ENCODE measurements around the gene MEX3D. TPM values are rescaled to one million over a fixed set of nuclear protein-coding genes. Genes with fewer than 3 reads are reported as not detected.

Gene MEX3D
- total and polyA plus RNA-seq, 2 experiments from 2014 or later, result 4.5 to 49.7 TPM

DNA sequence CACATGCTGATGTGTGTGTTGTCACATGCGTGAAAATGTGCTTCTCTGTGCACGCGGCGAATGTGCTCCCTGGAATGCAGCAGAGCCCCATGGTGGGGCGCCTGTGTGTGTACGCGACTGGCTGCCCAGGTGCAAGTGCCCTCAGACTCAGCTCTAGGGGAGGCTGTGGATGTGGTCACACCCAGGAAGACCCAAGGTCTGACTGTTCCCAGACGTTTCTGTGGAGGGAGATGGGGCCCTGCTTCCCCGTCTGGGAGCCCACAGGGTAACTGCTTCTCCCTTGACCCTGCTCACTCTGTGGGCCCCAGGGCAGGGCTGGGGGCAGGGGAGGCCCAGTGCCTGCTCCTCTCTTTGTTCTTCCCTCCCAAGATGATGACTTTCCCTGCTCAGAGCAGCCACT is 45.0 kb upstream of the MEX3D start:
- Histone ChIP-seq H3K9me3 (ENCODE audit: low read depth) (no peaks in the 10 kb centered on the region), H3K27me3 (no peaks in the 10 kb centered on the region), H3K4me3 (no peak overlapping the region), H3K27ac (peak overlapping the region; percentile 74), H3K36me3 (peaks cover 29% of the 10 kb centered on the region), H3K4me1 (ENCODE audit: low read depth) (no peaks in the 10 kb centered on the region)
- no peak for TF ChIP-seq CTCF (IDR thresholded peaks at IDR 0.05; ENCODE audit: low read depth, low read length)
- peak in 1 of 2 donors; percentile 40 for DNase-seq (ENCODE audit: low read depth in 1 of 2, low spot score in 1 of 2)

DNA sequence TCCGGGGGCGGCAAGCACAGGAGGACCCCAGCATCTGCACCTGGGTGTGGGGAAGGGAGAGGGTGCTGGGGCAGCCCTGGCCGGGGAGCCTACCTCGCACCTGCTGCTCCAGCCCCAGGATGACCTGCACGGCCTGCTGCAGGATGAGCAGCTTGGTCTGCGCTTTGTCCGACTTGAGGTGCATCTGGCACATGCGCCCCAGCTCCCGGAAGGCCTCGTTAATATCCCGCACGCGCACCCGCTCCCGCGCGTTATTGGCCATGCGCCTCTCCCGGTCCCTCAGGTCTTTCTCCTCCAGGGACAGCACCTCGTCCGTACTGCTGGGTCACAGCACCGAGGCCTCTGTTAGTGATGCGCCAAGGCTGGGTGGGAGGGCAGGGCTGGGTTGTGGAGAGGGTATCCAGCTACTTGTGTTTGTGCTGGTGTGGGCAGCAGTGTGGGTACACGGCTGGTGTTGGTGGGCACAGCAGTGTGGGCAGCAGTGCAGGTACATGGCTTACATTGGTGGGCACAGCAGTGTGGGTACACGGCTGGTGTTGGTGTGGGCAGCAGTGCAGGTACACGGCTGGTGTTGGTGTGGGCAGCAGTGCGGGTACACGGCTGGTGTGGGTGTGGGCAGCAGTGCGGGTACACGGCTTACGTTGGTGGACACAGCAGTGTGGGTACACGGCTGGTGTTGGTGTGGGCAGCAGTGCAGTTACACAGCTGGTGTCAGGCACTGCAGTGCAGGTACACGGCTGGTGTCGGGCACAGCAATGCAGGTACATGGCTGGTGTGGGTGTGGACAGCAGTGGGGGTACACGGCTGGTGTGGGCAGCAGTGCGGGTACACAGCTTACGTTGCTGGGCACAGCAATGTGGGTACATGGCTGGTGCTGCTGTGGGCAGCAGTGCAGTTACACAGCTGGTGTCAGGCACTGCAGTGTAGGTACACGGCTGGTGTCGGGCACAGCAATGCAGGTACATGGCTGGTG is 44.3 kb upstream of the MEX3D start:
- no peak for DNase-seq (ENCODE audit: low read depth in 1 of 2, low spot score in 1 of 2)
- Histone ChIP-seq H3K4me3 (no peak overlapping the region), H3K36me3 (peaks cover 29% of the 10 kb centered on the region), H3K27ac (peak overlapping the region; percentile 74), H3K9me3 (ENCODE audit: low read depth) (no peaks in the 10 kb centered on the region), H3K4me1 (ENCODE audit: low read depth) (no peaks in the 10 kb centered on the region), H3K27me3 (no peaks in the 10 kb centered on the region)
- no peak for TF ChIP-seq CTCF (IDR thresholded peaks at IDR 0.05; ENCODE audit: low read depth, low read length)

DNA sequence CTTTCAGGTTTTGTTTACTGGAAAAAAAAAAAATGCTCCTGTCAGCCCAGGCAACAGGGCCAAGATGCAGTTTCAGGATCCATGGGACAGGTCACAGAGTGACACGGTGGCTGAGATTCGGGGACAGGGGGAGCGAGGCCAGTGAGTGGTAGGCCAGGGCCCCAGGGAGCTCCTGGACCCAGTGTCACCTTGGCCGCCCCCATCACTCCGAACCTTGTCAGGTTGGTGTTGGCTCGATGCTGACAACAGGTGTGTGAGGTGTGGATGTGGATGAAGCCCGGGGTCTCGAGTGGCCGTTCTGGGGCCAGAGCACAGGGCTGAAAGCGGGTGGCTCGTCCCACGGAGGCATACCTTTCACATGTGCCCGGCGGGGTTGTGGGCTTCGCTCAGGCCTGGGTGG is 43.2 kb upstream of the MEX3D start:
- no peak for DNase-seq (ENCODE audit: low read depth in 1 of 2, low spot score in 1 of 2)
- no peaks in the 10 kb centered on the region for H3K27me3 ChIP-seq
- peaks cover 29% of the 10 kb centered on the region for H3K36me3 ChIP-seq
- no peak overlapping the region for H3K4me3 ChIP-seq
- TF ChIP-seq CTCF (IDR thresholded peaks at IDR 0.05; ENCODE audit: low read depth, low read length), result no peak
- H3K27ac ChIP-seq, result no peak overlapping the region
- H3K9me3 ChIP-seq (ENCODE audit: low read depth), result no peaks in the 10 kb centered on the region
- H3K4me1 ChIP-seq (ENCODE audit: low read depth), result no peaks in the 10 kb centered on the region

DNA sequence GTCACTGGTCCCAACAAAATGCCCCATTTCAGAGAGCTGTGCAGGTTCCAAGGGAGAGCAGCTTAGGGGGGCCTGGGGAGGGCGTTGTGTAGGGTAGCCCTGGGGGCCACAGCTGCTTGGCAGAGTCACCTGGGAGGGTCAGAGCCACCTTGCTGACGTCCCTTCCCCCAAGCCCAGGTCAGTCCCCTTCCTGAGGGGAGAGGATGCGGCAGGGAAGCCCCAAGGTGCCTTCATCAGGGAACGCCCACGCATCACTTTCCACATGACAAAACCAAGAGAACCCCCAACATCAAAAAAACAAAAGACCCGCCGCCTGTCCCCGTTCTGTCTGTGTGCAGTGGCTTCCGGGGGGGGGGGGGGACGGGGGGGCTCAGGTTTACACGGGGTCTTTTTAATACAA is 42.5 kb upstream of the MEX3D start:
- no peak overlapping the region for H3K4me3 ChIP-seq
- TF ChIP-seq CTCF (IDR thresholded peaks at IDR 0.05; ENCODE audit: low read depth, low read length), result no peak
- no peak overlapping the region for H3K27ac ChIP-seq
- DNase-seq (ENCODE audit: low read depth in 1 of 2, low spot score in 1 of 2), result no peak
- peaks cover 25% of the 10 kb centered on the region for H3K36me3 ChIP-seq
- no peaks in the 10 kb centered on the region for H3K9me3 ChIP-seq (ENCODE audit: low read depth)
- H3K4me1 ChIP-seq (ENCODE audit: low read depth), result no peaks in the 10 kb centered on the region
- H3K27me3 ChIP-seq, result no peaks in the 10 kb centered on the region

- TF ChIP-seq CTCF (IDR thresholded peaks at IDR 0.05; ENCODE audit: low read depth, low read length), result no peak
- DNase-seq (ENCODE audit: low read depth in 1 of 2, low spot score in 1 of 2), result no peak
- peak overlapping the region; percentile 16 for H3K27ac ChIP-seq
- H3K36me3 ChIP-seq, result peaks cover 18% of the 10 kb centered on the region
- H3K9me3 ChIP-seq (ENCODE audit: low read depth), result no peaks in the 10 kb centered on the region
- no peak overlapping the region for H3K4me3 ChIP-seq
- H3K27me3 ChIP-seq, result no peaks in the 10 kb centered on the region
- H3K4me1 ChIP-seq (ENCODE audit: low read depth), result no peaks in the 10 kb centered on the region
These were observed 41.8 kb upstream of the MEX3D start for GRCh38 chr19:1609680-1610474.
